Measurements from ENCODE around the gene CLDN15. TPM values are rescaled to one million over a fixed set of nuclear protein-coding genes. Genes with fewer than 3 reads are reported as not detected.

Gene CLDN15
- total RNA-seq, 2 experiments from 2014 or later, result 17.8 to 31.9 TPM

- H4K20me1 ChIP-seq (ENCODE audit: insufficient read depth, low read length), result 0 out of 2 replicates have a peak, but pooled peaks cover 3% of the 10 kb centered on the region
- peak overlapping the region; percentile 99 for H2AFZ ChIP-seq (ENCODE audit: low read length)
- H3K9me2 ChIP-seq (ENCODE audit: insufficient read depth, low read length), result no peaks in the 10 kb centered on the region
- peak overlapping the region; percentile 58 for H3K4me2 ChIP-seq (ENCODE audit: low read length)
- ChIA-PET POLR2A (interaction anchor here (0.6 to 1.8 kb wide), 5 partner anchors 11 to 381 kb away, joined by 3 to 5 read pairs (median 3); no protein-coding TSS in a partner anchor), CTCF (ENCODE audit: unreplicated experiment) (interaction anchor here (0.6 kb wide), 2 partner anchors 8 to 94 kb away, joined by 4 to 5 read pairs; no protein-coding TSS in a partner anchor)
- TF ChIP-seq CTCF (conservative IDR thresholded peaks at IDR 0.05; ENCODE audit: low read length) (no peak), EZH2phosphoT487 (IDR thresholded peaks at IDR 0.05; ENCODE audit: borderline replicate concordance, low read depth, low read length) (no peak)
- peak overlapping the region; percentile 83 for H3K4me3 ChIP-seq (ENCODE audit: low read depth, low read length, poor library complexity, severe bottlenecking)
- peak overlapping the region; percentile 30 for H3K27ac ChIP-seq (ENCODE audit: low read depth, low read length, poor library complexity, severe bottlenecking)
- intact Hi-C loops (cut with micrococcal nuclease; ENCODE audit: unreplicated experiment), result no loop called here
- BruUV-seq (replicated peaks), result TSS peak; percentile 80
- H3K4me1 ChIP-seq (ENCODE audit: insufficient read depth, low read length, poor library complexity, severe bottlenecking), result peaks cover 12% of the 10 kb centered on the region
- peaks cover 18% of the 10 kb centered on the region for H3K36me3 ChIP-seq (ENCODE audit: insufficient read depth, low read length)
- peak; percentile 98 for DNase-seq (ENCODE audit: low spot score)
- no peaks in the 10 kb centered on the region for H3K9me3 ChIP-seq (ENCODE audit: low read length)
- H3K79me2 ChIP-seq (ENCODE audit: insufficient read depth, low read depth, low read length), result peaks cover 22% of the 10 kb centered on the region
Observed at GRCh38 chr7:101251871-101252659, 14.5 kb upstream of the CLDN15 start.

DNA sequence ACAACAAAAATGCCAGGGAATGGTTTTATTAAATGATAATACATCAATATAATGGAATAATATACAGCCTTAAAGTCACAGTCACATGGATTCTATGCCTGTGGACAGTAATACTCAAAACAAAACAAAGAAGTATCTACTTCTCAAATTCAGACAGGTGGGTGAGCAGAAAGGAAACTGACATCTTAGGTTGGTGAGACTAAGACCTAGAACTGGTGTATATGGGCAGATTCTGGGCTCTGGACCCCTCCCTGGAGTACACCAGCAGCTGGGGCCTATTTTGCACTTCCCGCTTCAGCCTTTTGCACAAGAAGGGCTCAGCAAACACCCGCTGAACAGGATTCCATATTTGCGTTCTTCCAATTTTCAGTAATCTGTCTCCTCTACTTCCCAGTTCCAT is 12.7 kb upstream of the CLDN15 start:
- POLR2A ChIA-PET, result interaction anchor here (0.6 to 0.7 kb wide), 2 partner anchors 9 to 108 kb away, joined by 3 read pairs; no protein-coding TSS in a partner anchor
- Histone ChIP-seq H3K79me2 (ENCODE audit: insufficient read depth, low read depth, low read length) (peaks cover 30% of the 10 kb centered on the region), H3K4me2 (ENCODE audit: low read length) (peak overlapping the region; percentile 58), H4K20me1 (ENCODE audit: insufficient read depth, low read length) (0 out of 2 replicates have a peak, but pooled peaks cover 3% of the 10 kb centered on the region), H3K36me3 (ENCODE audit: insufficient read depth, low read length) (peaks cover 18% of the 10 kb centered on the region), H3K27ac (ENCODE audit: low read depth, low read length, poor library complexity, severe bottlenecking) (no peak overlapping the region), H3K9me2 (ENCODE audit: insufficient read depth, low read length) (no peaks in the 10 kb centered on the region), H2AFZ (ENCODE audit: low read length) (no peak overlapping the region), H3K4me3 (ENCODE audit: low read depth, low read length, poor library complexity, severe bottlenecking) (peak overlapping the region; percentile 34), H3K9me3 (ENCODE audit: low read length) (no peaks in the 10 kb centered on the region), H3K4me1 (ENCODE audit: insufficient read depth, low read length, poor library complexity, severe bottlenecking) (peaks cover 19% of the 10 kb centered on the region)
- CTCF ChIA-PET (ENCODE audit: unreplicated experiment), result no interaction called here
- DNase-seq (ENCODE audit: low spot score), result no peak
- no peak for TF ChIP-seq CTCF (conservative IDR thresholded peaks at IDR 0.05; ENCODE audit: low read length)
- no peak for TF ChIP-seq EZH2phosphoT487 (IDR thresholded peaks at IDR 0.05; ENCODE audit: borderline replicate concordance, low read depth, low read length)
- no TSS peak for BruUV-seq (replicated peaks)
- intact Hi-C loops (cut with micrococcal nuclease; ENCODE audit: unreplicated experiment), result no loop called here

GRCh38 chr7:101248276-101248675 is 10.7 kb upstream of the CLDN15 start:
- POLR2A ChIA-PET, result interaction anchor here (0.6 to 1.7 kb wide), 2 partner anchors 31 to 92 kb away, joined by 3 to 6 read pairs; partner anchors contain the start of genes PLOD3 and ZNHIT1
- H3K36me3 ChIP-seq (ENCODE audit: insufficient read depth, low read length), result peaks cover 22% of the 10 kb centered on the region
- H3K4me2 ChIP-seq (ENCODE audit: low read length), result no peak overlapping the region
- BruUV-seq (replicated peaks), result no TSS peak
- no peak overlapping the region for H2AFZ ChIP-seq (ENCODE audit: low read length)
- H3K9me3 ChIP-seq (ENCODE audit: low read length), result no peaks in the 10 kb centered on the region
- no peak overlapping the region for H3K4me3 ChIP-seq (ENCODE audit: low read depth, low read length, poor library complexity, severe bottlenecking)
- TF ChIP-seq CTCF (conservative IDR thresholded peaks at IDR 0.05; ENCODE audit: low read length) (no peak), EZH2phosphoT487 (IDR thresholded peaks at IDR 0.05; ENCODE audit: borderline replicate concordance, low read depth, low read length) (no peak)
- H4K20me1 ChIP-seq (ENCODE audit: insufficient read depth, low read length), result 0 out of 2 replicates have a peak, but pooled peaks cover 3% of the 10 kb centered on the region
- no peaks in the 10 kb centered on the region for H3K9me2 ChIP-seq (ENCODE audit: insufficient read depth, low read length)
- intact Hi-C loops (cut with micrococcal nuclease; ENCODE audit: unreplicated experiment), result no loop called here
- peaks cover 29% of the 10 kb centered on the region for H3K4me1 ChIP-seq (ENCODE audit: insufficient read depth, low read length, poor library complexity, severe bottlenecking)
- DNase-seq (ENCODE audit: low spot score), result no peak
- H3K27ac ChIP-seq (ENCODE audit: low read depth, low read length, poor library complexity, severe bottlenecking), result no peak overlapping the region
- CTCF ChIA-PET (ENCODE audit: unreplicated experiment), result no interaction called here
- H3K79me2 ChIP-seq (ENCODE audit: insufficient read depth, low read depth, low read length), result peaks cover 40% of the 10 kb centered on the region

Measured in OCI-LY7 (cell line).